DMS79 treated with DMSO at 0.1 percent for 48 hours (cell line): Measurements from ENCODE around the gene ABCA5.

Experiments
- DNase-seq: peaks from one replicate; lab custom pipeline; 2025; lab: John Stamatoyannopoulos, UW

ABCA5 gene

DNA sequence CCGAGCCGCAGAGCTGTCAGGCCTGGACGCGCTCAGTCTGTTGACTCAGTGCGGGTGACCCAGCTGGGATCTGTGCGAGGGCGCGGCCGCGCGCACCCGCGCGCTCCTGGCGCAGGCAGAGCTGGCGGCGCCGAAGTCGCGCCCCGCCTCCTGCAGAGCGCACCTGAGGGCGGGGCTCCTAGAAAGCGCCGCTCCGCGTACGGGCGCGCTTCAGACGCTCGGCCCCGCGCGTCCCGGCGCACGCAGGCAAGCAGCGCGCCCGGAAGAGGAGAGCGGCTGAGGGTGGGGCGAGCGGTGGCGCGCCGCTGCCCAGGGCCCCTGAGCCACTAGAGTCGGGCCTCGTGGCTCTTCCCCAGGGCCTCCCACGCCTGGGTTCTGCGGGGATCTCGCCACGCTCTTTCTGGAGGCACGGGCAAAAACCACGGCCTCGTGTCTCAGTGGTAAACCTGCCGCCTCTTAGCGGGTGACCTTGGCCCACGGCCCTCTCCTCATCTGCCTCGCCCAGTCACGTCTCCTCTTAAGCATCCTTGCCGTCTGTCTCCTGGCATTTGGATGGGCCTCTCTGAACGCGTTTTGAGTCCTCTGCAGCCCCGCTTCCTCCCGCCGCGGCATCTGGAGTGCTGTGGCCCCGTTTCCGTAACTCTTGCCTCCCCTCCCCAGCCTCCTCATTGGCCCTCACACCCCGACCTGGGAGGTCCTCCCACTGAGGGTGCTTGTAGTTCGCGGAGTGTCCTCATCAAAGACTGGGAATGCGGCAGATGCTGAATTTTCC, at the start of gene ABCA5:
Gene ABCA5 (minus strand): TSS at position 74 of the 772 bp plus-strand sequence. CDS start 12,718 bp downstream, outside the sequence.
- DNase-seq: peak; percentile 39

GRCh38 chr17:69375229-69375628, 48.3 kb upstream of the ABCA5 start:
- DNase-seq: no peak

- DNase-seq: no peak
These were observed 46.1 kb upstream of the ABCA5 start for GRCh38 chr17:69373069-69373468.

DNA sequence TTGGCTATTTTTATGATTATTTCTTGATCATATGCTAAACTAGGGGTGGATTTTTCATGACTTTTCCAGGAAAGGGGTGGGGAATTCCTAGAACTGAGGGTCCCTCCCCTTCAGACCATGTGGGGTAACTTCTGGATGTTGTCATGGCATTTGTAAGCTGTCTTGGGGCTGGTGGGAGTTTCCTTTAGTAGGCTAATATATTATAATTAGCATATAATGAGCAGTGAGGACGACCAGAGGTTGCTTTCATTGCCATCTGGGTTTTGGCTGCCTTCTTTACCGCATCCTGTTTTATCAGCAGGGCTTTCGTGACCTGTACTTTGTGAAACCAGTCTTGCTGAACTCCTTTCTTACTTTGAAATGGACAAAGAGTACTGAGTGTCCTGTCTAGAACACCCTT, 40.4 kb upstream of the ABCA5 start:
- DNase-seq: no peak

DNA sequence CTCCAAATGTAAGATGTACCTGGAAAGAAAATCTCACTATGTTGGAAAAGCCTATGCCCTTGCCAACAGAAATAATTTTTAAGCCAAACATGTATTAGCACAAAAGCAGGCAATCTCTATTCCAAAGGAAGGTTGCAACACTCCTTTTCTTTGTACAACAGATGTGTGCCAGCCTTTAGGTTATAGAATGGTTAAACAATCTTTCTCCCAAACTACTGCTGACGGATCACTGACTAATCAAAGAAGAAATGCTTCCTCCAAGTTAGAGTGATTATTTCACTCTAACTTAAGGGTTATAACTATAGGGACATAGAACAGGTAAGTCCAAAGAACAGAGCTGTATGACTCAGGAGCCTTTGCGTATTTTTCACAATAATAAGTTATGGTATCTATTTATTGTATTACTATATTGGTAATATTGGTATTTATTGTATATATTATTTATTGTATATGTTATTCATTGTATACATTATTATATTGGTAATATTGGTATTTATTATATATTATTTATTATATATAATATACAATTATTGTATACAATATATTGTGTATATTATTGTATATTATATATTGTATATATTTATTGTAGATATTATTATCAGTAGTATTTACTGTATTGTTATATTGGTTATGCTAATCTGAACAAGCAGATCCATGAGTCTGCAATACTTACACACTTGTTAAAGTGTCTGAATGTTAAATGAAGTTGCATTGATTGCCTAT, 36.7 kb upstream of the ABCA5 start:
- DNase-seq: no peak

- DNase-seq: no peak
These were observed 34.2 kb upstream of the ABCA5 start for GRCh38 chr17:69361156-69361555.

DNA sequence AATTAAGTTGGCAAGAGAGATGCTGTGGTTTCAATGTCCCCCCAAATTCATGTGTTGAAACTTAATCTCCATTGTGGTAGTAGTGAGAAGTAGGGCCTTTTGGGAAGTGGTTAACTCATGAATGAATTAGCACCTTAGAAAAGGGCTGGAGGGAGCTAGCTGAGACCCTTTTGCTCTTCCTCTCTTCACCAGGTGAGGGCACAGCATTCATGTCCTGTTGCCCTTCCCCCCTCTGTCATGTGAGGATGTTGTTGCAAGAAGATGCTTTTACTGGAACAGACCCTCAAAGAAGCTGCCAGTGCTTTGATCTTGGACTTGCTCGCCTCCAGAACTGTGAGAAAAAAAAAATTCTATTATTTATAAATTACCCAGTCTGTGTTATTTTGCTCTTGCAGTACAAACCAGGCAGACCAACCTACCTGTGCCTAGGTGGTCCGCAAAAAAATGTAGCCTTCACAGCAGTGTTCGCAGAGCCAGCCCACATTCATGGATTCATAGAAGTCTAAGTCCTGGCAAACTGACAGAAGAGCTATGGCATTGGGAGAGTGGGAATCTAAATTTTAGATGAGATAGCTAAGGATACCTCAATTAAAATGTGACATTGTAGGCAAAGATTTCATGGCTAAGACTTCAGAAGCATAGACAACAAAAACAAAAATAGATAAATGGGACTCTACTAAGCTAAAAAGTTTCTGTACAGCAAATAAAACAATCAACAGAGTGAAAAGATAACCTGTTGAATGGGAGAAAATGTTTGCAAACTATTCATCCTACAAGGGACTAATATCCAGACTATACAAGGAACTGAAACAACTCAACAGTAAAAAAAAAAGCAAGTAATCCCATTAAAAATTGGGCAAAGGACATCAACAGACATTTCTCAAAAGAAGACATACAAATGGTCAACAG, 32.0 kb upstream of the ABCA5 start:
- DNase-seq: no peak

GRCh38 chr17:69357701-69358100, 30.8 kb upstream of the ABCA5 start:
- no peak for DNase-seq

DNA sequence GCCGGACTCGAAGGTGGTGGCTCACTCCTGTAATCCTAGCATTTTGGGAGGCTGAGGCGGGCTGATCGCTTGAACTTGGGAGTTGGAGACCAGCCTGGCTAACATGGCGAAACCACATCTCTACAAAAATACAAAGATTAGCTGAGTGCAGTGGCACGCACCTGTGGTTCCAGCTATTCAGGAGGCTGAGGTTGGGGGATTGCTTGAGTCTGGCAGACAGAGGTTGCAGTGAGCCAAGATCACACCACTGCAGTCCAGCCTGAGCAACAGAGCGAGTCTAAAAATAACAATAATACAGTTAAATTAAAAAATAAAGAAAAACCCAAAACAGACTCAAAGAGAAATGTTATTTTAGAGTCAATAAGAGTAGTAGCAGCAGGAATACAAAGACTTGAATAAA, 29.7 kb upstream of the ABCA5 start:
- DNase-seq: no peak

DNA sequence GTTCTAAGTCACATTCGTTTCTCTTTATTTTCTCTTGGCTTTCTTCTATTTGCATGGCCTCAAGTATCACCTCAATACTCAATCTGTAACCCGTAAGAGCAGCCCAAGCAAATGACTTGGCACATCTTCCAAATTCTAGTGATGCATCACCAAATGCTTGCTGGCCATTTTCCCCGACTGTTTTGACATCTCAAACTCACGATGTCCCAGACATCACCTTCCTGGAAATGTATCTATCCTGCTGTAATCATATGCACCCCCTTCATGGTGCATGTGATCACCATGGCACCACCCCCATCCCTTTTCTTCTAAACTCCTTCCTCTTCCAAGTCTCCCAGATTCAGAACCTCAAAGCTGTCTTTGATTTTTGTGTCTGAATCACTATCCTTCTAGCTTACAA, 24.0 kb upstream of the ABCA5 start:
- DNase-seq: no peak

- no peak for DNase-seq
These were observed 21.5 kb upstream of the ABCA5 start for GRCh38 chr17:69348429-69348828.

DNA sequence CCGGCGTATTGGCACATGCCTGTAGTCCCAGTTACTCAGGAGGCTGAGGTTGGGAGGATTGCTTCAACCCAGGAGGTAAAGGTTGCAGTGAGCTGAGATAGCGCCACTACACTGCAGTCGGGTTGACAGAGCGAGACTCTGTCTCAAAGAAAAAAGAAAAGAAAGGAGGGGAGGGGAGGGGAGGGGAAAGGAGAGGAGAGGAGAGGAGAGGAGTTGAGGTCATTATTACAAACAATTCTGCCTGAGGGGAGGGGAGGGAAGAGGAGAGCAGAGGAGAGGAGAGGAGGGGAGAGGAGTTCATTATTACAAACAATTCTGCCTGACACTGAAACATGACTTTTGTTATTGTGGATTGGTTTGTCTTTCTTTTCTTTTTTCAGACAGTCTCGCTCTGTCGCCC, 19.8 kb upstream of the ABCA5 start:
- no peak for DNase-seq

- no peak for DNase-seq
These were observed 18.0 kb upstream of the ABCA5 start for GRCh38 chr17:69344939-69345338.

- DNase-seq: peak; percentile 53
These were observed 16.1 kb upstream of the ABCA5 start for GRCh38 chr17:69342896-69343644.

- DNase-seq: no peak
These were observed 13.0 kb upstream of the ABCA5 start for GRCh38 chr17:69339937-69340336.

GRCh38 chr17:69336996-69337395, 10.1 kb upstream of the ABCA5 start:
- DNase-seq: no peak

DNA sequence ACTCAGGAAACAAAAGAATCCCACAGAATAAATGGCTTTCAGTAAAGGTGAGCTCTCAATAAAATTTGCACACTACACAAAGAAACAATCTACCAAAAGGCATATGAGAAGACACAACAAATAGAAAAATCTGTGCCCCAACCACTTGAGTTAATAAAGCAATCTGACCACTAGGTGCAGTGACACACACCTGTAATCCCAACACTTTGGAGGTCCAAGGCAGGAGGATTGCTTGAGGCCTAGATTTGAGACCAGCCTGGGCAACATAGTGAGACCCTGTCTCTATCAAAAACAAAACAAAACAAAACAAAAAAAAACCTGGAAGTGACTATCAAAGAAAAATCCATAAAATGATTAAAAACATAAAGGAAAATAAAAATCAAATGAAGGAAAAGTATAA, 9.6 kb upstream of the ABCA5 start:
- DNase-seq: no peak

GRCh38 chr17:69335058-69335457, 8.1 kb upstream of the ABCA5 start:
- DNase-seq: no peak

- DNase-seq: no peak
These were observed 6.6 kb upstream of the ABCA5 start for GRCh38 chr17:69333561-69333960.

- no peak for DNase-seq
These were observed 4.8 kb upstream of the ABCA5 start for GRCh38 chr17:69331756-69332155.

- DNase-seq: no peak
These were observed 415 bp downstream of the ABCA5 start for GRCh38 chr17:69326377-69327059.
